ENCODE results near the gene SPAG7.

Gene SPAG7

GRCh38 chr17:4959261-4959965 is 8.2 kb downstream of the SPAG7 start:
- DNase-seq (ENCODE audit: low read depth), result no peak
- no peak for TF ChIP-seq CTCF (IDR thresholded peaks at IDR 0.05; ENCODE audit: low read length, missing control alignments)
- no peak overlapping the region for H3K4me3 ChIP-seq (replicated peaks; ENCODE audit: low read depth, low read length)

GRCh38 chr17:4958102-4958501 is 9.5 kb downstream of the SPAG7 start:
- TF ChIP-seq CTCF (IDR thresholded peaks at IDR 0.05; ENCODE audit: low read length, missing control alignments), result no peak
- H3K4me3 ChIP-seq (replicated peaks; ENCODE audit: low read depth, low read length), result no peak overlapping the region
- no peak for DNase-seq (ENCODE audit: low read depth)

GRCh38 chr17:4956493-4957061 is 11.0 kb downstream of the SPAG7 start:
- no peak overlapping the region for H3K4me3 ChIP-seq (replicated peaks; ENCODE audit: low read depth, low read length)
- TF ChIP-seq CTCF (IDR thresholded peaks at IDR 0.05; ENCODE audit: low read length, missing control alignments), result peak; percentile 21
- DNase-seq (ENCODE audit: low read depth), result no peak

- no peak for TF ChIP-seq CTCF (IDR thresholded peaks at IDR 0.05; ENCODE audit: low read length, missing control alignments)
- DNase-seq (ENCODE audit: low read depth), result no peak
- H3K4me3 ChIP-seq (replicated peaks; ENCODE audit: low read depth, low read length), result no peak overlapping the region
These were observed 12.5 kb downstream of the SPAG7 start for GRCh38 chr17:4955091-4955490.

- peak; percentile 36 for DNase-seq (ENCODE audit: low read depth)
- H3K4me3 ChIP-seq (replicated peaks; ENCODE audit: low read depth, low read length), result no peak overlapping the region
- no peak for TF ChIP-seq CTCF (IDR thresholded peaks at IDR 0.05; ENCODE audit: low read length, missing control alignments)
These were observed 14.1 kb downstream of the SPAG7 start for GRCh38 chr17:4953451-4953961.

GRCh38 chr17:4951486-4951885 is 16.1 kb downstream of the SPAG7 start:
- DNase-seq (ENCODE audit: low read depth), result no peak
- H3K4me3 ChIP-seq (replicated peaks; ENCODE audit: low read depth, low read length), result no peak overlapping the region
- no peak for TF ChIP-seq CTCF (IDR thresholded peaks at IDR 0.05; ENCODE audit: low read length, missing control alignments)

Data from fibroblast of pulmonary artery (primary cell).